ENCODE data around the gene TPBG. TPM values are rescaled to one million over a fixed set of nuclear protein-coding genes. Genes with fewer than 3 reads are reported as not detected.

TPBG gene
- total RNA-seq, 1 experiment from 2014 or later, result not detected

DNA sequence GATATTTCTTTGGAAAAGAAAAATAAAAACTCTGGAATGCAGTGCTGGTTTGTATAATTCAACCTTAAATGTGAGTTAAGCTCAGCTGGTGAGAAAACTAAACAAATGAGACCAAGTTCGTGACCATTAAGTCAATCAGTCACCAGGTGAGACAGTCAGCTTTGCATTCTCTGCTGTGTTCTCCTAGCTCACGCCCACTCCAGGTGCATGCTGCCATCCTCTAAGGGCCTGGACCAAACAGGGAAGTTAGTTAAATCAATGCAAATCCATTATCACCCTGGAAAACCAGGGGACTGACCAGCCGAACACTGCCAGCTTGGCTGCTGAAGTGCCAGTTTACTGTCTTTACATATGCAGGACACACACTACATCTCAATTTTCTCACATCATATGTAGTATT is 7.2 kb downstream of the TPBG start:
- no peak overlapping the region for H3K9ac ChIP-seq (ENCODE audit: low read length)
- H3K27ac ChIP-seq (ENCODE audit: low read length), result no peak overlapping the region
- H3K9me2 ChIP-seq (replicated peaks; ENCODE audit: insufficient read depth, low read length), result no peaks in the 10 kb centered on the region
- no peaks in the 10 kb centered on the region for H3K27me3 ChIP-seq (ENCODE audit: low read length)
- H3K9me3 ChIP-seq (ENCODE audit: low read length), result no peaks in the 10 kb centered on the region
- no peaks in the 10 kb centered on the region for H3K79me2 ChIP-seq (ENCODE audit: low read length)
- no peak for DNase-seq
- H3K4me3 ChIP-seq (ENCODE audit: low read length), result no peak overlapping the region
- H3K36me3 ChIP-seq (ENCODE audit: insufficient read depth, low read length), result no peaks in the 10 kb centered on the region
- H4K20me1 ChIP-seq (ENCODE audit: insufficient read depth, low read depth, low read length), result no peaks in the 10 kb centered on the region
- H2AFZ ChIP-seq (ENCODE audit: low read length), result no peak overlapping the region
- H3K4me2 ChIP-seq (ENCODE audit: low read depth, low read length, poor library complexity, severe bottlenecking), result no peak overlapping the region
- no peaks in the 10 kb centered on the region for H3K4me1 ChIP-seq (ENCODE audit: low read length)

DNA sequence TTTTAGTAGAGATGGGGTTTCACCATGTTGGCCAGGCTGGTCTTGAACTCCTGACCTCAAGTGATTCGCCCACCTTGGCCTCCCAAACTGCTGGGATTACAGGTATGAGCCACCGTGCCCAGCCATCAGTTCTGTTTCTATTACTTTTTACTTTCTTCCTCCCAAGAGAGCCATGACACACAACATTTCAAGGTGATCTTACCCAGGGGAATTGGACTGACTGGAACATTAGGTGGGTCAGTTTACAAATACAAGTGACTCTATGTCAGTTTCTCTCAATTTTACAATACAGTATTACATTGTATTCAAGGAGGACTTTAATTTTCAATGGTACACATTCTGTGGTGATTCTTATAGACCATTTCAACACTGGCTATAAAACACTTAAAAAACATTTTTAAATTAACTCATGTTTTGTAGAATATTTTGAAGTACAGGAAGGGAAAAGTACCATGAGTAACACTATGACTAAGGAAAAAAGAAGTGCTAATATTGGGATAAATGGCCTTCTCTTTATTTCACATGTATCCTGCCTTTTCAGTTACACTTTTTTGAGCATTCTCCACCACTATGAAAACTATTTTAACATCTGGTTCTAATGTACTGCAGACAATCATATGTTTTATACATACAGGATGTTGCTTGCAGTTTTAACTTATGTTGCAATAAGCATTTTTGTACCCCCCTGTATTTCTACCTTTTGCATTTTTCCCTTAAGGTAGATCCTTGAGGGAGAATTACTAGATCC is 8.4 kb downstream of the TPBG start:
- Histone ChIP-seq H4K20me1 (ENCODE audit: insufficient read depth, low read depth, low read length) (no peaks in the 10 kb centered on the region), H3K4me2 (ENCODE audit: low read depth, low read length, poor library complexity, severe bottlenecking) (no peak overlapping the region), H2AFZ (ENCODE audit: low read length) (no peak overlapping the region), H3K9me3 (ENCODE audit: low read length) (no peaks in the 10 kb centered on the region), H3K27ac (ENCODE audit: low read length) (no peak overlapping the region), H3K27me3 (ENCODE audit: low read length) (no peaks in the 10 kb centered on the region), H3K9ac (ENCODE audit: low read length) (no peak overlapping the region), H3K4me1 (ENCODE audit: low read length) (no peaks in the 10 kb centered on the region), H3K9me2 (replicated peaks; ENCODE audit: insufficient read depth, low read length) (no peaks in the 10 kb centered on the region), H3K36me3 (ENCODE audit: insufficient read depth, low read length) (no peaks in the 10 kb centered on the region), H3K79me2 (ENCODE audit: low read length) (no peaks in the 10 kb centered on the region), H3K4me3 (ENCODE audit: low read length) (no peak overlapping the region)
- no peak for DNase-seq

DNA sequence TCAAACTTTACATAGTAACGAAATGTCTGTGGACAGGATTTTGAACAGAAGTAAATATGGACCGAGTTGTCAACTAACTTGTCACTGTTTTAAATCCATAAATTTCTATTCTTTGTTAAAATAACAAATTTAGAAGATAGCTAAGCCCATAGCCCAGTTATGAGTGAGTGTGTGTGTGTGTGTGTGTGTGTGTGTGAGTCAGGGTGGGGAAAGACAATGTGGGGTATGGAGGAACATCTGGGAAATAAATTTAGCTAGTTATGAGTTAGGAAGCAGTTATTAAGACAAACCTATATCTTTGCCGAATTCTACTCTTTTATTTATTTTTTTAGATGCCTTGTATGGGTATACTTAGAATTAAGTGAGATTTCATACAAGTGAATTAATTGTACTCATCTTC is 9.0 kb downstream of the TPBG start:
- no peak overlapping the region for H3K4me3 ChIP-seq (ENCODE audit: low read length)
- no peaks in the 10 kb centered on the region for H4K20me1 ChIP-seq (ENCODE audit: insufficient read depth, low read depth, low read length)
- H3K9ac ChIP-seq (ENCODE audit: low read length), result no peak overlapping the region
- H2AFZ ChIP-seq (ENCODE audit: low read length), result no peak overlapping the region
- no peak overlapping the region for H3K27ac ChIP-seq (ENCODE audit: low read length)
- no peaks in the 10 kb centered on the region for H3K79me2 ChIP-seq (ENCODE audit: low read length)
- no peaks in the 10 kb centered on the region for H3K27me3 ChIP-seq (ENCODE audit: low read length)
- H3K4me2 ChIP-seq (ENCODE audit: low read depth, low read length, poor library complexity, severe bottlenecking), result no peak overlapping the region
- no peaks in the 10 kb centered on the region for H3K9me3 ChIP-seq (ENCODE audit: low read length)
- H3K9me2 ChIP-seq (replicated peaks; ENCODE audit: insufficient read depth, low read length), result no peaks in the 10 kb centered on the region
- no peak for DNase-seq
- no peaks in the 10 kb centered on the region for H3K4me1 ChIP-seq (ENCODE audit: low read length)
- H3K36me3 ChIP-seq (ENCODE audit: insufficient read depth, low read length), result no peaks in the 10 kb centered on the region

DNA sequence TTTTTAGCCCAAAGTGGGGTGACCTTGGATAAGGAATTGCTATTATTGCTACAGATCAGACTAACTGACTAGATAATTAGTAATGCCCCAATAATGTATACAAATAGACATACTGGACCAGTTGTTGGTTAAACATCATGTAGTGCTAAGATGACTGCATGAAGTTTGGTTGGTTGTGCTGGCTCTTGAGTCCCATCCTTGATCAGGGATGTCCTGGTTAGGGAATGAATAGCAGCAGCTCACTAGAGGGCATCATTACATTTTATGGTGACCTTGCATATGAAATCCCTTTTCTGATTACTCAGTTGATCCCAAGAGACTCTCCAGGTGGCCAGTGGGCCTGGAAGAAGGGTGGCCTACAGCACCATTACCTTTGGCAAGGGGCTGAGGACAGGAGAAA is 10.9 kb downstream of the TPBG start:
- no peaks in the 10 kb centered on the region for H3K9me3 ChIP-seq (ENCODE audit: low read length)
- DNase-seq, result no peak
- no peak overlapping the region for H3K27ac ChIP-seq (ENCODE audit: low read length)
- H3K36me3 ChIP-seq (ENCODE audit: insufficient read depth, low read length), result no peaks in the 10 kb centered on the region
- H3K9me2 ChIP-seq (replicated peaks; ENCODE audit: insufficient read depth, low read length), result no peaks in the 10 kb centered on the region
- H3K4me2 ChIP-seq (ENCODE audit: low read depth, low read length, poor library complexity, severe bottlenecking), result no peak overlapping the region
- H2AFZ ChIP-seq (ENCODE audit: low read length), result no peak overlapping the region
- no peak overlapping the region for H3K4me3 ChIP-seq (ENCODE audit: low read length)
- H4K20me1 ChIP-seq (ENCODE audit: insufficient read depth, low read depth, low read length), result no peaks in the 10 kb centered on the region
- H3K27me3 ChIP-seq (ENCODE audit: low read length), result no peaks in the 10 kb centered on the region
- no peaks in the 10 kb centered on the region for H3K4me1 ChIP-seq (ENCODE audit: low read length)
- no peak overlapping the region for H3K9ac ChIP-seq (ENCODE audit: low read length)
- no peaks in the 10 kb centered on the region for H3K79me2 ChIP-seq (ENCODE audit: low read length)

DNA sequence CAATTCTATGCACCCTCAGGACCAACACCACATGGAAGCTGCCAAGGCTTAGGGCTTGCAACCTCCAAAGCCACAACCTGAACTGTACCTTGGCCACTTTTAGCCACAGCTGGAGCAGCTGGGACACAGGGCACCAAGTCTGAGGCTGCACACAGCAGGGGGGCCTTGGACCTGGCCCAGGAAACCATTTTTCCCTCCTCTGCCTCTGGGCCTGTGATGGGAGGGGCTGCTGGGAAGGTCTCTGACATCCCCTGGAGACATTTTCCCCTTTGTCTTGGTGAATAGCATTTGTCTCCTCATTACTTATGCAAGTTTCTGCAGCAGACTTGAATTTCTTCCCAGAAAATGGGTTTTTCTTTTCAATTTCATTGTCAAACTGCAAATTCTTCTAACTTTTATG is 13.0 kb downstream of the TPBG start:
- H3K79me2 ChIP-seq (ENCODE audit: low read length), result no peaks in the 10 kb centered on the region
- H3K4me2 ChIP-seq (ENCODE audit: low read depth, low read length, poor library complexity, severe bottlenecking), result no peak overlapping the region
- no peak overlapping the region for H3K4me3 ChIP-seq (ENCODE audit: low read length)
- no peaks in the 10 kb centered on the region for H4K20me1 ChIP-seq (ENCODE audit: insufficient read depth, low read depth, low read length)
- H3K27me3 ChIP-seq (ENCODE audit: low read length), result no peaks in the 10 kb centered on the region
- H3K9me2 ChIP-seq (replicated peaks; ENCODE audit: insufficient read depth, low read length), result no peaks in the 10 kb centered on the region
- H3K9me3 ChIP-seq (ENCODE audit: low read length), result no peaks in the 10 kb centered on the region
- no peak for DNase-seq
- H3K4me1 ChIP-seq (ENCODE audit: low read length), result no peaks in the 10 kb centered on the region
- no peak overlapping the region for H3K27ac ChIP-seq (ENCODE audit: low read length)
- no peaks in the 10 kb centered on the region for H3K36me3 ChIP-seq (ENCODE audit: insufficient read depth, low read length)
- H2AFZ ChIP-seq (ENCODE audit: low read length), result no peak overlapping the region
- no peak overlapping the region for H3K9ac ChIP-seq (ENCODE audit: low read length)

DNA sequence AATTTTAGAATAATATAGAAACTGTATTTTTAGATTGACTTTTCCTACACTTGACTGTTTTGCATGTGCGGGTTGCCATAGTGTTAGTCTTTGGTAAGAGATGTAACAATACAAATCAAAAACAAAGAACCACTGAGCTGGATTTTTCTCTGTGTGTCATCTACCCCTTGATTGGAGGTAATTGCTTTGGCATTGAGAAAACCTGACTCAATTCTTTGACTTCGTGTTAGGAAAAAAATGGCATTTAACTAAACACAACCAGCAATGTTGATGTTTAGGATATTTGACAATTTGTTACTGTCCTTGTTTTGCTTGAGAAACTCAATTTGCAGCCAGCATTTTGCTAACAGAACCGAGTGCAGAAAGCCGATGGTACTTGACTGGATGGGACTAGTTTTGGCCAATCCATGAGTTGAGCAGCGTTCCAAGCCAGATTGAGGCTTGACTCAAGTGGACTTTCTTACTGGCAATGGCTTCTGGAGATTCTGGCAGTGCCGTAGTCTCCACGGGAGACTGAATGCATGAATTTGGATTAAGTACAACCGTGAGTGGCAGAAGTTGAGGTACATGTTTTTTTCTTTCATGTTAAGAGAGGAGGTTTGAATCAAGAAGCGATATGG is 17.1 kb downstream of the TPBG start:
- Histone ChIP-seq H3K36me3 (ENCODE audit: insufficient read depth, low read length) (no peaks in the 10 kb centered on the region), H3K9me3 (ENCODE audit: low read length) (no peaks in the 10 kb centered on the region), H3K27ac (ENCODE audit: low read length) (no peak overlapping the region), H4K20me1 (ENCODE audit: insufficient read depth, low read depth, low read length) (no peaks in the 10 kb centered on the region), H3K4me2 (ENCODE audit: low read depth, low read length, poor library complexity, severe bottlenecking) (no peak overlapping the region), H3K9me2 (replicated peaks; ENCODE audit: insufficient read depth, low read length) (no peaks in the 10 kb centered on the region), H3K4me3 (ENCODE audit: low read length) (no peak overlapping the region), H3K79me2 (ENCODE audit: low read length) (no peaks in the 10 kb centered on the region), H3K27me3 (ENCODE audit: low read length) (no peaks in the 10 kb centered on the region), H3K4me1 (ENCODE audit: low read length) (no peaks in the 10 kb centered on the region), H3K9ac (ENCODE audit: low read length) (no peak overlapping the region), H2AFZ (ENCODE audit: low read length) (no peak overlapping the region)
- DNase-seq, result no peak

DNA sequence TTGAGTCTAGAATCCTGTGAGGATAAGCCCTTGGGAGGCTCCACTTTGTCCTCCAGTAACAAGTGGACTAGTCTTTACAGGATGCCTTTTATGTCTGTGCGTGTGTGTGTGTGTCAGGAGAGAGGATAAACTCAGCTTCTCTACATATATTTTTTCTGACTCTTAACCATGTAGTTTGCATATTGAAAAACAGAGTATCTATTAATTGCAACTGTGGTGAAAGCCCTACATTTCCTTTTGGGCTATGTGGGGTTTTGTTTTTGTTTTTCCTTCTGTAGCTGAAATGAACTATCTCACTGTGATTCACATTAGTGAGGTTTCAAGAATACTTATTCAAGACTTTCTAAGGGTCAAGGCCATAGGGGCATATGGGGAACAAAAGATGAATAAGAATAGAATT is 17.7 kb downstream of the TPBG start:
- no peaks in the 10 kb centered on the region for H3K9me3 ChIP-seq (ENCODE audit: low read length)
- H3K27ac ChIP-seq (ENCODE audit: low read length), result no peak overlapping the region
- no peak for DNase-seq
- no peaks in the 10 kb centered on the region for H4K20me1 ChIP-seq (ENCODE audit: insufficient read depth, low read depth, low read length)
- H3K36me3 ChIP-seq (ENCODE audit: insufficient read depth, low read length), result no peaks in the 10 kb centered on the region
- H3K9me2 ChIP-seq (replicated peaks; ENCODE audit: insufficient read depth, low read length), result no peaks in the 10 kb centered on the region
- H3K4me3 ChIP-seq (ENCODE audit: low read length), result no peak overlapping the region
- H2AFZ ChIP-seq (ENCODE audit: low read length), result no peak overlapping the region
- no peaks in the 10 kb centered on the region for H3K79me2 ChIP-seq (ENCODE audit: low read length)
- no peaks in the 10 kb centered on the region for H3K27me3 ChIP-seq (ENCODE audit: low read length)
- H3K9ac ChIP-seq (ENCODE audit: low read length), result no peak overlapping the region
- no peak overlapping the region for H3K4me2 ChIP-seq (ENCODE audit: low read depth, low read length, poor library complexity, severe bottlenecking)
- no peaks in the 10 kb centered on the region for H3K4me1 ChIP-seq (ENCODE audit: low read length)

DNA sequence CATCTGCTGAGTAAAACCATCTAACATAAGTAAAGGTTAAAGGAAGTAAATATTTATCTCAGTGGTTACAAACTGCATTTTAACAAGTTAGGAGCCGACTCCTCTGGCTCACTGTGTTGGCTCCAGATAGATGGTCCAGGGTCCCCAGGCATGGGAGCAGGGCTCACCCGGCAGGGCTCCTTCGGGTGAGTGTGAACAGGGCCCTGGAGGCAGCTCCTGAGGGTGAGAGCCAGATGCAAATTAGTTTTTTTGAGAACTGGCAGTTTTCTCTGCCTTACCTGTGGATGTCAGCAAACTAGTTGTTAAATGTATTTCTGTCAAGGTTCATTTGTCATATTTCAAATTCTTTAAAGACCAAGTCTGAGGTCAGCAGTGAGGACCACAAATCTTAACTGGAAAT is 21.5 kb downstream of the TPBG start:
- H3K36me3 ChIP-seq (ENCODE audit: insufficient read depth, low read length), result no peaks in the 10 kb centered on the region
- H3K9ac ChIP-seq (ENCODE audit: low read length), result no peak overlapping the region
- H3K27ac ChIP-seq (ENCODE audit: low read length), result no peak overlapping the region
- H3K9me2 ChIP-seq (replicated peaks; ENCODE audit: insufficient read depth, low read length), result no peaks in the 10 kb centered on the region
- no peaks in the 10 kb centered on the region for H3K27me3 ChIP-seq (ENCODE audit: low read length)
- H3K4me3 ChIP-seq (ENCODE audit: low read length), result no peak overlapping the region
- H3K4me1 ChIP-seq (ENCODE audit: low read length), result no peaks in the 10 kb centered on the region
- H3K9me3 ChIP-seq (ENCODE audit: low read length), result no peaks in the 10 kb centered on the region
- H3K79me2 ChIP-seq (ENCODE audit: low read length), result no peaks in the 10 kb centered on the region
- H3K4me2 ChIP-seq (ENCODE audit: low read depth, low read length, poor library complexity, severe bottlenecking), result no peak overlapping the region
- DNase-seq, result no peak
- no peak overlapping the region for H2AFZ ChIP-seq (ENCODE audit: low read length)
- H4K20me1 ChIP-seq (ENCODE audit: insufficient read depth, low read depth, low read length), result no peaks in the 10 kb centered on the region

Measured in Karpas-422 (cell line).